ENCODE results near the gene CEP250.

Gene CEP250

DNA sequence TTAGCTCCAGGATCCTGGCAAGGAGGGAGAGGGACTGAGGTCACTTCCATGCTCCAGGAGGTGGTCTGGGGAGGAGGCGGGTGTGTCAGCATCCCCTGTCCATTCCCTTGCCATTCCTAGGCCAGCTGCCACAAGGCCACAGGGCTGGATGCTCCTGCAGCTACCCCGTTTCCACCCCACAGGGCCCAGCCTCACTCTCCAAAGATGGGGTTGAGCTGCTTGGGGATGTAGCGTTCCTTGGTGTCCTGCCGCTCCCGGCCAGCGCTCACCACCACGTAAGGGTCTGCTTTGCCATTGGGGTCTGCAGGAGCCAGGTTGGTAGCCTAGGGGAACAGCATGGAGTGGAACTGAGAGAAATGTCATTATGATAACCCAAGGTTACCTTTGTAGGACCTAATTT lies 109.5 kb downstream of the CEP250 start:
- H3K9me3 ChIP-seq: no peaks in the 10 kb centered on the region
- H3K9ac ChIP-seq: no peak overlapping the region
- no peaks in the 10 kb centered on the region for H3K27me3 ChIP-seq
- peaks cover 8% of the 10 kb centered on the region for H3K36me3 ChIP-seq
- H4K20me1 ChIP-seq: no peaks in the 10 kb centered on the region
- 0 out of 2 replicates have a peak, but pooled peaks cover 13% of the 10 kb centered on the region for H3K4me1 ChIP-seq
- H3K4me2 ChIP-seq: no peak overlapping the region
- TF ChIP-seq Cebpa-rat (IDR thresholded peaks at IDR 0.05): no peak
- H3K4me3 ChIP-seq: no peak overlapping the region
- no peak overlapping the region for H3K27ac ChIP-seq

DNA sequence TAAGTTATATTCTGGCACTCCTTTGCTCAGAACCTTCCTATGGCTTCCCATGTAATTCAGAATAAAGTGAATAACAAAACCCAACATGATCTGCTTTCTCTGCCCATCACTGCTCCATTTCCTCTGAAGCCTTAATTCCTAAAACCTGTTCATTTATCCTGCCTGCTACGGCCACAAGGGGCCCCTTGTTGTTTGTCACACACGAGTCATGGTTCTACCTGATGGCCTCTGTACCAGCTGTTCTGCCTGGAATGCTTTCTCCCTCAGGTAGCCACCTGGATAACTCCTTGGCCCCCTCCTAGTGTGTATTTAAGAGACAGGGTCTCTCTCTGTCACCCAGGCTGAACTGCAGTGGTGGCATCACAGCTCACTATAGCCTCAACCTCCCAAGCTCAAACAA lies 113.2 kb downstream of the CEP250 start:
- H3K4me2 ChIP-seq: no peak overlapping the region
- H3K9me3 ChIP-seq: peaks cover 15% of the 10 kb centered on the region; the same call in 1 of the 2 replicates
- no peak overlapping the region for H3K4me3 ChIP-seq
- H4K20me1 ChIP-seq: no peaks in the 10 kb centered on the region
- no peak overlapping the region for H3K9ac ChIP-seq
- no peak for TF ChIP-seq Cebpa-rat (IDR thresholded peaks at IDR 0.05)
- H3K36me3 ChIP-seq: 0 out of 2 replicates have a peak, but pooled peaks cover 4% of the 10 kb centered on the region
- 0 out of 2 replicates have a peak, but pooled peaks cover 13% of the 10 kb centered on the region for H3K4me1 ChIP-seq
- no peaks in the 10 kb centered on the region for H3K27me3 ChIP-seq
- H3K27ac ChIP-seq: no peak overlapping the region
